ENCODE results near the gene NF1.
A peak's percentile ranks its signal among the peaks of the same experiment; 100 is the strongest.
"Not testable (repeated sequence)": the region's sequence is repeated elsewhere in the genome, so short reads cannot be mapped to it uniquely, and the experiment has no call there.

Gene NF1

GRCh38 chr17:31094600-31095235 lies at the start of gene NF1:
TSS of gene NF1 (plus strand) at chr17:31094977. CDS start at chr17:31095310, 333 bp downstream.
- H3K4me1 ChIP-seq (ENCODE audit: insufficient read depth, low read length) = peaks cover 9% of the 10 kb centered on the region
- H3K27me3 ChIP-seq (ENCODE audit: control insufficient read depth in 1 of 2, insufficient read depth in 2 of 2, low read length in 2 of 2) = no peaks in the 10 kb centered on the region
- H3K27ac ChIP-seq (ENCODE audit: low read depth, low read length) = peak within 1 kb of the TSS; percentile 91

GRCh38 chr17:31046856-31047425 lies 47.8 kb upstream of the NF1 start:
- not testable (repeated sequence) for H3K4me3 ChIP-seq (ENCODE audit: low read depth in 1 of 2, low read length in 2 of 2); H3K9me3 ChIP-seq (ENCODE audit: low read length); H3K36me3 ChIP-seq (ENCODE audit: insufficient read depth, low read length); H3K27me3 ChIP-seq (ENCODE audit: control insufficient read depth in 1 of 2, insufficient read depth in 2 of 2, low read length in 2 of 2); H3K27ac ChIP-seq (ENCODE audit: low read depth, low read length); H3K9ac ChIP-seq (ENCODE audit: low read length); H3K4me1 ChIP-seq (ENCODE audit: insufficient read depth, low read length)

More at GRCh38 chr17:31094600-31095235, at the start of gene NF1:
- Histone ChIP-seq H3K9ac (ENCODE audit: low read length) (peak within 1 kb of the TSS; percentile 86), H3K36me3 (ENCODE audit: insufficient read depth, low read length) (no peaks in the 10 kb centered on the region), H3K9me3 (ENCODE audit: low read length) (no peaks in the 10 kb centered on the region), H3K4me3 (ENCODE audit: low read depth in 1 of 2, low read length in 2 of 2) (peak within 1 kb of the TSS; percentile 87 to 91)

DNA sequence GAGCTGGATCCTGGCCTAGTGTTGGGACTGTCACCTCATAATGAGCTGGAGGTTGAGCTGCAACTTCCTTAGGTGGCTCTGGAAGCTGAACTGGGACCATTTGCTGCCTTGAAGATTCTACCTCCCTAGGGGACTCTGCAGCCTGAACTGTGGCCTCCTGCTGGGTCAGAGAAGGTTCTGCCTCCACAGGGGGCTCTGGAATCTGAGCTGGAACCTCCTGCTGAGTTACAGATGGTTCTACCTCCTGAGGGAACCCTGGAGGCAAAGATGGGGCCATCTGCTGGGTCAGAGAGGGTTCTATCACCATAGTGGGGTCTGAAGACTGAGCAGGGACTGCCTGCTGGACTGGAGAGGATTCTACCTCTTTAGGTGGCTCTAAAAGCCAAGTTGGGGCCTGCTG lies 46.6 kb upstream of the NF1 start:
- Histone ChIP-seq H3K4me1 (ENCODE audit: insufficient read depth, low read length) (no peaks in the 10 kb centered on the region), H3K9me3 (ENCODE audit: low read length) (no peaks in the 10 kb centered on the region), H3K36me3 (ENCODE audit: insufficient read depth, low read length) (no peaks in the 10 kb centered on the region)

DNA sequence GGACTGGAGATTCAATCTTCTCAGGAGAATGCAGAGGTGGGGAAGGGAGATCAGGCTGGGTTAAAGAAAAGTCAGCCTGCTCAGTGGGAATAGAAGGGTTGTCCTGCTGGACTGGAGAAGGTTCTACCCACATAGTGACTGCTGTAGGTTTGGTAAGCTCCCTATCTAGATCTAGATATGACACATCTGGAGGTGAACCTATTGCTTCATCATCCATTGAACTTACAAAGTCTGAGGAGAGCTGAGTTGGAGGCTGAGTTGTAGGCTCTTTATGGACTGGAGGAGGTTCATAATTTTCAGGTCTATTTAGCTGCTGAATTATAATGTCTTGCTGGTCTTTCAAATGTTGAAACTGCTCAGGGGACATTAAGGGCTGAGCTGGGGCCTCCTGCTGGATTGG lies 46.0 kb upstream of the NF1 start:
- Histone ChIP-seq H3K27ac (ENCODE audit: low read depth, low read length) (no peak overlapping the region), H3K9me3 (ENCODE audit: low read length) (no peaks in the 10 kb centered on the region), H3K4me1 (ENCODE audit: insufficient read depth, low read length) (no peaks in the 10 kb centered on the region), H3K27me3 (ENCODE audit: control insufficient read depth in 1 of 2, insufficient read depth in 2 of 2, low read length in 2 of 2) (no peaks in the 10 kb centered on the region), H3K9ac (ENCODE audit: low read length) (no peak overlapping the region), H3K4me3 (ENCODE audit: low read depth in 1 of 2, low read length in 2 of 2) (no peak overlapping the region), H3K36me3 (ENCODE audit: insufficient read depth, low read length) (no peaks in the 10 kb centered on the region)

More for the DNA sequence above, 46.6 kb upstream of the NF1 start:
- Histone ChIP-seq H3K27ac (ENCODE audit: low read depth, low read length) (no peak overlapping the region), H3K4me3 (ENCODE audit: low read depth in 1 of 2, low read length in 2 of 2) (no peak overlapping the region), H3K9ac (ENCODE audit: low read length) (no peak overlapping the region), H3K27me3 (ENCODE audit: control insufficient read depth in 1 of 2, insufficient read depth in 2 of 2, low read length in 2 of 2) (no peaks in the 10 kb centered on the region)

DNA sequence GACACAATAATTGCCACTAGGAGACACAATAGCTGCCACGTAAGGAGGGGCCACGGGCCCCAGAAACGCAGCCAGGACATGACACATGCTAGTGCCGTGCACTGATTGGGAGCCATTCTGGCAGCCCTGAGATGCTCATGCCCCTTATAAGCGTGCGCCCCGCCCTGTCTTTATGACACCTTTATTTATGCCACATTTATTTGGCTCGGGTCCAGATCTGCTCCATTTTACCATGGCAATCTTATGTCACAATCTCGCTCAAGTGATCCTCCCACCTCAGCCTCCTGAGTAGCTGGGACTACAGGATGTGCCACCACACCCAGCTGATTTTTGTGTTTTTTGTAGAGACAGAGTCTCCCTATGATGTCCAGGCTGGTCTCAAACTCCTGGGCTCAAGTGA lies 43.8 kb upstream of the NF1 start:
- Histone ChIP-seq H3K36me3 (ENCODE audit: insufficient read depth, low read length) (no peaks in the 10 kb centered on the region), H3K27ac (ENCODE audit: low read depth, low read length) (no peak overlapping the region), H3K27me3 (ENCODE audit: control insufficient read depth in 1 of 2, insufficient read depth in 2 of 2, low read length in 2 of 2) (no peaks in the 10 kb centered on the region), H3K4me1 (ENCODE audit: insufficient read depth, low read length) (no peaks in the 10 kb centered on the region), H3K9me3 (ENCODE audit: low read length) (no peaks in the 10 kb centered on the region), H3K4me3 (ENCODE audit: low read depth in 1 of 2, low read length in 2 of 2) (no peak overlapping the region), H3K9ac (ENCODE audit: low read length) (no peak overlapping the region)

DNA sequence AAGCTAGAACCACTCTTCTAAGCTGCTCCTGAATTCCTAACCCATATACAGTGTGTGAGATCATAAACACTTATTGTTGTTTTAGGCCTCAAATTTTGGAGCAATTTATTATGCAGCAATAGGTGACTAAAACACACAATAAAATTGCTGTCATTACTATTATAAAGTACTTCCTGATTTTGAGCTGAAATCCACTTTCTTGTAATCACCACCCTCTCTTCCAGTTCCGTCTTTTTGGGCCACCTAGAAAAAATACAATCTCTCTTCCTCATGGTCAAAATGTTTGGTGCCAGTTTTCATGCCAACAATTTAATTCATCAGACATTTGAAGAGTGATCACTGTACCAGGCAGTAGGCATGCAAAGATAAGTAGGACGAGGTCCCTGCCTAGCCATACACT lies 43.3 kb upstream of the NF1 start:
- Histone ChIP-seq H3K27me3 (ENCODE audit: control insufficient read depth in 1 of 2, insufficient read depth in 2 of 2, low read length in 2 of 2) (no peaks in the 10 kb centered on the region), H3K36me3 (ENCODE audit: insufficient read depth, low read length) (no peaks in the 10 kb centered on the region), H3K9me3 (ENCODE audit: low read length) (no peaks in the 10 kb centered on the region), H3K4me3 (ENCODE audit: low read depth in 1 of 2, low read length in 2 of 2) (no peak overlapping the region), H3K27ac (ENCODE audit: low read depth, low read length) (no peak overlapping the region), H3K4me1 (ENCODE audit: insufficient read depth, low read length) (no peaks in the 10 kb centered on the region), H3K9ac (ENCODE audit: low read length) (no peak overlapping the region)

DNA sequence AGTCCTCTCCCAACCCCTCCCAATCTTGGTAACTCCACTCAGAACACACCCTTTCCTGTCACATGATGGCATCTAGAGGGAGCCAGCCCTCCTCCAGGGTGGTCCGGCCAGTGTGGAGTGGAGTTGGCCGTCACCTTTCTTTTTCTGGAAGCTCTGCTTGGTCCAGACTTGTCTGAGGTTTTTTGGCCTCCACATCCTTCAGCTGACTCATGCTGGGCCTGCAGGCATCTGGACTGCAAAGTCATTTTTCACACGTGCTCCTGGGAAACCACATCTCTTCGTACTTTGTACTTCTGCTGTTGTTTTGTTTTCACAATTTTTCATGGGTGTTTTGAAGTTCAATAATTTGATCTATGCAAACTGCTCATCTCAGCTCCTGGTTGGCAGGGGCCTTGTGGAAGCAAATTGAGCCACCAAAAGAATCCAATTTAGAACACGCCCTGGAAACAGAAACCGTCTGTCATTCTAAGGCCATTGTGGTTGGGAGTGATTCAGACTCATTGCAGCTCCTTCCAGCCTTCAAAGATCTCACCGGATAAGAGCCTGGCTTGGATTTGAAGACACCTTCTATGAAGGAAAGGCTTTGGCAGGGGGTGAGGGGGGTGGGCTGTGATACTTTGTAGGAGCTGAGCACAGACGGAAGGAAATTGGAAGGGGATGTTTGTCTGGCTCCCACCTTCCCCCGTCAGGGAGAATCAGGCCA lies 42.4 kb upstream of the NF1 start:
- no peaks in the 10 kb centered on the region for H3K36me3 ChIP-seq (ENCODE audit: insufficient read depth, low read length)
- no peaks in the 10 kb centered on the region for H3K9me3 ChIP-seq (ENCODE audit: low read length)
- no peak overlapping the region for H3K27ac ChIP-seq (ENCODE audit: low read depth, low read length)
- H3K9ac ChIP-seq (ENCODE audit: low read length) = no peak overlapping the region
- no peaks in the 10 kb centered on the region for H3K4me1 ChIP-seq (ENCODE audit: insufficient read depth, low read length)
- no peaks in the 10 kb centered on the region for H3K27me3 ChIP-seq (ENCODE audit: control insufficient read depth in 1 of 2, insufficient read depth in 2 of 2, low read length in 2 of 2)
- no peak overlapping the region for H3K4me3 ChIP-seq (ENCODE audit: low read depth in 1 of 2, low read length in 2 of 2)

- Histone ChIP-seq H3K4me3 (ENCODE audit: low read depth in 1 of 2, low read length in 2 of 2) (no peak overlapping the region), H3K36me3 (ENCODE audit: insufficient read depth, low read length) (no peaks in the 10 kb centered on the region), H3K4me1 (ENCODE audit: insufficient read depth, low read length) (no peaks in the 10 kb centered on the region), H3K9ac (ENCODE audit: low read length) (no peak overlapping the region), H3K27ac (ENCODE audit: low read depth, low read length) (no peak overlapping the region), H3K27me3 (ENCODE audit: control insufficient read depth in 1 of 2, insufficient read depth in 2 of 2, low read length in 2 of 2) (no peaks in the 10 kb centered on the region), H3K9me3 (ENCODE audit: low read length) (no peaks in the 10 kb centered on the region)
Measured at GRCh38 chr17:31053071-31053470, 41.7 kb upstream of the NF1 start.

DNA sequence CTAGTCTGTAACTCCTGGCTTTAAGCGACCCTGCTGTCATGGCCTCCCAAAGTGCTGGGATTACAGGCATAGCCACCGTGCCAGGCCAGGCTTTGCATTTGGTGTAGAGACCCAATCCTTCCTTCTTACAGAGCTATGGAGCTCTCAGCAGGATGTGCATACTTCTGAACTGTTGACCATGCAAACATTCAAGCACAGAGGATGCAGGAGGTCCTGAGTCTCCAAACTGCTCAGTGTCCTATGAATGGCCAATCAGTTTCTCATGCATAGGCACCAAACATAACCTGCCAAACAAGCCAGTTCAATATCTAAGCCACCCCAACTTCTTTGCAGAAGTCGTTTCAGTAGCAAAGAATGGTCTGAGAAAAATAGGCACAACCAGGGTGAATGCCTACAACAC lies 40.0 kb upstream of the NF1 start:
- H3K9ac ChIP-seq (ENCODE audit: low read length) = no peak overlapping the region
- no peak overlapping the region for H3K27ac ChIP-seq (ENCODE audit: low read depth, low read length)
- H3K36me3 ChIP-seq (ENCODE audit: insufficient read depth, low read length) = no peaks in the 10 kb centered on the region
- H3K4me1 ChIP-seq (ENCODE audit: insufficient read depth, low read length) = no peaks in the 10 kb centered on the region
- H3K27me3 ChIP-seq (ENCODE audit: control insufficient read depth in 1 of 2, insufficient read depth in 2 of 2, low read length in 2 of 2) = no peaks in the 10 kb centered on the region
- H3K9me3 ChIP-seq (ENCODE audit: low read length) = no peaks in the 10 kb centered on the region
- H3K4me3 ChIP-seq (ENCODE audit: low read depth in 1 of 2, low read length in 2 of 2) = no peak overlapping the region

GRCh38 chr17:31058976-31059375 lies 35.8 kb upstream of the NF1 start:
- no peaks in the 10 kb centered on the region for H3K4me1 ChIP-seq (ENCODE audit: insufficient read depth, low read length)
- H3K36me3 ChIP-seq (ENCODE audit: insufficient read depth, low read length) = no peaks in the 10 kb centered on the region
- H3K9me3 ChIP-seq (ENCODE audit: low read length) = no peaks in the 10 kb centered on the region
- no peaks in the 10 kb centered on the region for H3K27me3 ChIP-seq (ENCODE audit: control insufficient read depth in 1 of 2, insufficient read depth in 2 of 2, low read length in 2 of 2)
- no peak overlapping the region for H3K9ac ChIP-seq (ENCODE audit: low read length)
- H3K27ac ChIP-seq (ENCODE audit: low read depth, low read length) = no peak overlapping the region
- H3K4me3 ChIP-seq (ENCODE audit: low read depth in 1 of 2, low read length in 2 of 2) = no peak overlapping the region

GRCh38 chr17:31060791-31061550 lies 33.8 kb upstream of the NF1 start:
- Histone ChIP-seq H3K27ac (ENCODE audit: low read depth, low read length) (no peak overlapping the region), H3K9me3 (ENCODE audit: low read length) (no peaks in the 10 kb centered on the region), H3K4me3 (ENCODE audit: low read depth in 1 of 2, low read length in 2 of 2) (no peak overlapping the region), H3K9ac (ENCODE audit: low read length) (no peak overlapping the region), H3K4me1 (ENCODE audit: insufficient read depth, low read length) (no peaks in the 10 kb centered on the region), H3K27me3 (ENCODE audit: control insufficient read depth in 1 of 2, insufficient read depth in 2 of 2, low read length in 2 of 2) (no peaks in the 10 kb centered on the region), H3K36me3 (ENCODE audit: insufficient read depth, low read length) (no peaks in the 10 kb centered on the region)
